Dedifferentiated amniotic fluid mesenchymal stem cell (primary cell): ENCODE data around the gene ZNF99.
"Not testable (repeated sequence)": the region's sequence is repeated elsewhere in the genome, so short reads cannot be mapped to it uniquely, and the experiment has no call there.

Source experiments
- DNase-seq: peaks from one replicate; pipeline ENCODE4 v3.0.0-alpha.2; 2016; ENCODE audit errors: extremely low spot score

The ZNF99 gene

GRCh38 chr19:22783651-22784410 lies at the start of gene ZNF99:
Gene ZNF99 (minus strand): TSS chr19:22784151. CDS start chr19:22784016, 135 bp downstream.
- no peak for DNase-seq

DNA sequence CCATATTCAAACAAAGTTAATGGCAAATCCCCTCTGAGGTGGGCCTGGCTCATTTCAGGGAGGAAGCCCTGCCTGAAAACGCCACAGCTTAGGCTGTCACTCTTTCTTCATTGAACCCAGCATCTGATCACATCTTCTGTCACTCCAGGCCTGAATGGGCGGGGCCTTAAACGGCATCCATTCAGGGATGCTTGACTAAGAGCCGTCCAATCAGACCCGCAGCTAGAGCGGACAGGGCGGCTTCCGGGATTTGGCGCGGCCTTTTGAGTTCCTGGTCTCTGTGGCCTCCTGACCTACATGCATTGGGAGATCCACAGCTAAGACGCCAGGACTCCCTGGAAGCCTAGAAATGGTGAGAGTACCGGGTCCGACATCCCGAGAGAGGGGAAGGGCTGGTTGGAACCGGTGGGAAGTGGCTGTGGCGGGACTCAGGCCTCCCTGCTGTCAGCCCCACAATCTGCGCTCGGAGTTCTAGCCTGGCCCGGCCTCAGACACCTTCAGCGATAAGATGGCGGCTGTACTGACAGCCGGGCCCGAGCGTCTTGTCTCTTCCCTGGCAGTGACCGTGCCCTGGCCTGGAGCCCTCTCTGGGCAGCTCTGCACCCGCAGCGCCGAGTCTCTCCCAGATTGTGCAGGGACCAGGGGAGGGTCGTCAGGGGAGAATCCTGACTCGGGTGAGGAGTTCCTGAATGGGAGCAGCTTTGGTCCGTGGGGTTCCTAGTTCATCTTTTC lies 48.2 kb upstream of the ZNF99 start, which contains the start of gene ZNF723:
Gene ZNF723 (plus strand): TSS at position 261 of the 732 bp plus-strand sequence. CDS start 89 bp downstream, at position 350.
- DNase-seq = no peak

GRCh38 chr19:22831211-22831610 lies 47.3 kb upstream of the ZNF99 start:
- no peak for DNase-seq

- DNase-seq = no peak
Measured at GRCh38 chr19:22814124-22814523, 30.2 kb upstream of the ZNF99 start.

GRCh38 chr19:22807061-22807835 lies 23.3 kb upstream of the ZNF99 start:
- no peak for DNase-seq

DNA sequence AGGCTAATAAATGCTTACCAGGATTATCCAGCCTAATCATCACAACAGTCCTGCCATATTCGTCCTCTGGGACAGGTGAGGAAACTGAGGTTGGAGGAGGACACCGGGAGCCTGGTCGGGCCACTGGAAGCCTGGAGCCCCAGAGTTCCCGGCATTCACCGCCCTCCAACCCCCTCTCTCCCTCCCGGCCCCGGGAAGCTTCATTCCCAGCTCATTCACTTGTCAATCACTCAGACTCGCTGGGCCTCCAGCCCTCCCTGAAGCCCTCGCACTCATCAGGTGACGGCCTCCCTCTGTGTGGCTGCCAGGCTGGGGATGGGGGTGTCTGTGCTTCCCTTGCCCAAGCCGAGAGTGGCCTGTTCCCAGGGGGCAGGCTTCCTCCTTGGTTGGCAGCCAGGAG lies 22.5 kb upstream of the ZNF99 start:
- DNase-seq = no peak

GRCh38 chr19:22797040-22797439 lies 13.1 kb upstream of the ZNF99 start:
- DNase-seq = no peak

DNA sequence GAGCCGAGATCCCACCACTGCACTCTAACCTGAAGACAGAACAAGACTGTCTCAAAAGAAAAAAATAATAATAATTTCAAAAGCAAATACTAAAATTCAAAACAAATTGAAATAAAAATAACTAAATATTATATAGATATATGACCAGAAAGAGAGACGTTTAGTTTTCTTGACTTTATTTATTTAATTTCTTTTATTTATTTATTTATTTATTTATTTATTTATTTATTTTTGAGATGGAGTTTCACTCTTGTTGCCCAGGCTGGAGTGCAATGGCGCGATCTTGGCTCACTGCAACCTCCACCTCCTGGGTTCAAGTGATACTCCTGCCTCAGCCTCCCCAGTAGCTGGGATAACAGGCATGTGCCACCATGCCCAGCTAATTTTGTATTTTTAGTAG lies 8.9 kb upstream of the ZNF99 start:
- not testable (repeated sequence) for DNase-seq

- DNase-seq = no peak
Measured at GRCh38 chr19:22735911-22736645, 47.9 kb downstream of the ZNF99 start.

- DNase-seq = no peak
Measured at GRCh38 chr19:22733691-22734090, 50.3 kb downstream of the ZNF99 start.

DNA sequence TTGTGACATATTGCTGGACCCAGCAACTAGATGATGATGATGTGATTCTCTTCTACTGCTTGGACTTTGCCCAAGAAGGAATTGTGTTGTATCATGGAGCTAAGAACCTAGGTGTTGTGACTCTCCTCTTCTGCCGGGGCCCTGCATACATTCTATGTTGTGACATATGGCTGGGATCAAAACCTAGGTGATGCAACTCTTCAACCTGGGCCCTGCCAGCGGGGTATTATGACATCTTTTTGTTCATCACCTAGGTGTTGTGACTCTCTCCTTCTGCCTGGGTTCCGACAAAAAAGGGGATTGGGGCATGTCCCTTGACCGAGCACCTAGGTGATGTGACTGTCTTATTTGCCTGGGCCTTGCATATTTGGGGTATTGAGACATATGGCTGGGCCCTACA lies 55.7 kb downstream of the ZNF99 start:
- DNase-seq = not testable (repeated sequence)

GRCh38 chr19:22721533-22721932 lies 62.4 kb downstream of the ZNF99 start:
- DNase-seq = not testable (repeated sequence)

- no peak for DNase-seq
Measured at GRCh38 chr19:22708983-22709382, 75.0 kb downstream of the ZNF99 start.

DNA sequence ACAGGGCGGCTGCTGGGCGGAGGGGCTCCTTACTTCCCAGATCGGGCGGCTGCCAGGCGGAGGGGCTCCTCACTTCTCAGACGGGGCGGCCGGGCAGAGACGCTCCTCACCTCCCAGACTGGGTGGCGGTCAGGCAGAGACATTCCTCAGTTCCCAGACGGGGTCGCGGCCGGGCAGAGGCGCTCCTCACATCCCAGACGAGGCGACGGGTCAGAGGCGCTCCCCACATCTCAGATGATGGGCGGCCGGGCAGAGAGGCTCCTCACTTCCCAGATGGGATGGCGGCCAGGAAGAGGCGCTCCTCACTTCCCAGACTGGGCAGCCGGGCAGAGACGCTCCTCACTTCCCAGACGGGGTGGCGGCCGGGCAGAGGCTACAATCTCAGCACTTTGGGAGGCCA lies 80.9 kb downstream of the ZNF99 start:
- DNase-seq = not testable (repeated sequence)

DNA sequence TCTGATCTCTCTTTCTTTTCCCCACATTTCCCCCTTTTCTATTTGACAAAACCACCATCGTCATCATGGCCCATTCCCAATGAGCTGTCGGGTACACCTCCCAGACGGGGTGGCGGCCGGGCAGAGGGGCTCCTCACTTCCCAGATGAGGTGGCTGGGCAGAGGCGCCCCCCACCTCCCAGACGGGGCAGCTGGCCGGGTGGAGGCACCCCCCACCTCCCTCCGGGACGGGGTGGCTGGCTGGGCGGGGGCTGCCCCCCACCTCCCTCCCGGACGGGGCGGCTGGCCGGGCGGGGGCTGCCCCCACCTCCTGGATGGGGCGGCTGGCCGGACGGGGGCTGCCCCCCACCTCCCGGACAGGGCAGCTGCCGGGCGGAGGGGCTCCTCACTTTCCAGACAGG lies 81.3 kb downstream of the ZNF99 start:
- DNase-seq = not testable (repeated sequence)
